Measurements from ENCODE around the gene LRRC28.

Gene LRRC28

DNA sequence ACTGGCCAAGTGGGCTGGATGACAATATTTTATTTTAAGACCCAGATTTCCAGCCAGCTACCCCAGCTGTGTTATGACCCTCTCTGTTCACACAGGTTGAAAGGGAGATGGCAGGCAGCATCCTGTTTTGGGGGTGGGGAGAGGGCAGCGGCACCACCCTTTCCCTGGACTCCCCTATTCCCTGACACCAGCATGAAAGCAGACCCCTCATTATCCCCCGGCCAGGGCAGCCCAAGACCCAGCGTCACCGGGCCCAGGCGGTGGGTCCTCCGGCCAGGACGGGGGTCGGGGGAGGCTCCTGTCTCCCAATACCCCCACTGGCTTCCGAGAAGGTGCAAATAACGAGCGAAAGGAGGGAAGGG is 186.9 kb downstream of the LRRC28 start:
- peaks cover 14% of the 10 kb centered on the region; the same call in 1 of the 2 replicates for H3K4me1 ChIP-seq (ENCODE audit: insufficient read depth, low read length)
- no peak overlapping the region for H3K9ac ChIP-seq (ENCODE audit: low read depth, low read length)
- no peak overlapping the region for H3K27ac ChIP-seq (ENCODE audit: low read depth, low read length)
- H3K4me3 ChIP-seq (ENCODE audit: low read length) = no peak overlapping the region
- H3K36me3 ChIP-seq (ENCODE audit: insufficient read depth, low read length) = no peaks in the 10 kb centered on the region
- WGBS = 77% methylated on average over 10 of the region's 11 CpGs
- H3K9me3 ChIP-seq (ENCODE audit: insufficient read depth, low read depth, low read length) = no peaks in the 10 kb centered on the region
- H3K27me3 ChIP-seq (ENCODE audit: insufficient read depth, low read length) = no peaks in the 10 kb centered on the region

DNA sequence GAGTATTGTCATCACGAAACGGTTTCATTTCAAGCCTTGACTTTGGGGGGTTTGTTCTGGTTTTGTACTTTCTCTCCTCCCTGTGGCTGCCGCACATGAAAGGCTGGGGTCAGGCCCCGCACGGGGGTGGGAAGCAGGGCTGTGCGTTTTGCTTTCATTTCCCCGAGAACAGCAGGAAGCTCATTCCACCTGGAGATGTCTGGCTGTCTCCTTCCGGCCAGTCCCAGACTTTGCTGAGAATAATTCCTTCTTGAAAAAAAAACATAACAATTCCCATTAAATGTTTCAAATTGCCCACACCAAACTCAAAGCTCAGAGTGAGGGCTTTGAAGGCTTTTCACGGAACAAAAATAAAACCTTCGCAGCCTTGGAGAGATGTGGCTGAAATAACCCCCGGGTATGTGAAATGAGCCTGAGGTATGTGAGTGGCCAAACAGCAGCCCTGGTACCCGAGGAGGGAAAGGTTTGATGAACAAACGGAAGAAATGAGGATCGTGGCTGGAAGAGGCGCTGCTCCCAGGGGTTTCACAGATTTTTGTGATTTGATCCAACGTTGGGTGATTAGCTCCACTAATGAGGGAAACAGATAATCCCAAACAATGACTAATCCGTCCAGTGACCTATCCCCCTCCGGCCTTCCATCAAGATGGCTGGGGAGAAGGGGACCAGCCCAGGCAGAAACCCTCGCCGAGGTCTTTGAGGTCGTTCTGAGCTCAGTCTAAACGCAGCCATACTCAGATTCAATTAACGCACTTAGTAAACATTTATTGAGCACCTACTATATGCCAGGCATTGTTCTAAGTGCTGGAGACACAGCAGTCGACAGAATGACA is 187.6 kb downstream of the LRRC28 start:
- H3K4me3 ChIP-seq (ENCODE audit: low read length) = no peak overlapping the region
- no peaks in the 10 kb centered on the region for H3K27me3 ChIP-seq (ENCODE audit: insufficient read depth, low read length)
- 69% methylated on average over 24 of the region's 24 CpGs for WGBS
- no peak overlapping the region for H3K9ac ChIP-seq (ENCODE audit: low read depth, low read length)
- H3K27ac ChIP-seq (ENCODE audit: low read depth, low read length) = no peak overlapping the region
- no peaks in the 10 kb centered on the region for H3K36me3 ChIP-seq (ENCODE audit: insufficient read depth, low read length)
- H3K9me3 ChIP-seq (ENCODE audit: insufficient read depth, low read depth, low read length) = no peaks in the 10 kb centered on the region
- peaks cover 14% of the 10 kb centered on the region; the same call in 1 of the 2 replicates for H3K4me1 ChIP-seq (ENCODE audit: insufficient read depth, low read length)

DNA sequence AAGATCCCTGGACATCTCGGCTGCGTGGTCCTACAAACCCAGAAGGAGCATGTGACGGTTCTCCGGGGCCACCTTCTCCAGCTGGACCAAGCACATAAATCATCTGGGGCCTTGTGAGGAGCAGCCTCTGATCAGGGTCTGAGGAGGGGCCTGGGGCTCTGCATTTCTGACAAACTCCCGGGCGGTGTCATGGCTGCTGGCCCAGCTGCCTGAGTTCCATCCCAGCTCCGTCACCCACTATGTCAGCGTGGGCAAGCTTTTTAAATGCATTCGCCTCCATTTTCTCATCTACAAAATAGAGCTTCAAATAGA is 188.2 kb downstream of the LRRC28 start:
- Histone ChIP-seq H3K9ac (ENCODE audit: low read depth, low read length) (no peak overlapping the region), H3K4me1 (ENCODE audit: insufficient read depth, low read length) (peaks cover 14% of the 10 kb centered on the region; the same call in 1 of the 2 replicates), H3K36me3 (ENCODE audit: insufficient read depth, low read length) (no peaks in the 10 kb centered on the region), H3K27ac (ENCODE audit: low read depth, low read length) (no peak overlapping the region), H3K9me3 (ENCODE audit: insufficient read depth, low read depth, low read length) (no peaks in the 10 kb centered on the region), H3K27me3 (ENCODE audit: insufficient read depth, low read length) (no peaks in the 10 kb centered on the region), H3K4me3 (ENCODE audit: low read length) (no peak overlapping the region)
- 96% methylated on average over 9 of the region's 9 CpGs for WGBS

DNA sequence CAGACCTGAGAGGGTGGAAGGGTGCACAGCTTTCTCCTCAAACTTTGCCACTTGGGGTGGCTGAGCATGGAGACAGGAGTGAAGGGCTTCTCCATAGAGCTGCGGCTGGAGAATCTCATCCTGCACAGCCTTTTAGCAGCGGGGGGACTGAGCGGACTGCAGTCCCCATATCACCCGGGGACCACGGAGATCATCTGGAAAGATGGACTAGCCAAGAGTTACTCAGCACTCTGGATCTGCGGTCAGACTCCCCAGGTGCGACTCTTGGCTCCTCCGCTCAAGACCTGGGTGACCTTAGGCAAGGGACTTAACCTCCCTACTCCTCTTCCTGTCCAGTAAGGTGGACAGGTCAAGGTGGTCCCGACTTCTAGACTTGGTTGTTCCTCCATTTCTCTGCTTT is 188.7 kb downstream of the LRRC28 start:
- Histone ChIP-seq H3K9ac (ENCODE audit: low read depth, low read length) (no peak overlapping the region), H3K9me3 (ENCODE audit: insufficient read depth, low read depth, low read length) (no peaks in the 10 kb centered on the region), H3K27ac (ENCODE audit: low read depth, low read length) (no peak overlapping the region), H3K4me3 (ENCODE audit: low read length) (no peak overlapping the region), H3K27me3 (ENCODE audit: insufficient read depth, low read length) (no peaks in the 10 kb centered on the region), H3K4me1 (ENCODE audit: insufficient read depth, low read length) (peaks cover 14% of the 10 kb centered on the region; the same call in 1 of the 2 replicates), H3K36me3 (ENCODE audit: insufficient read depth, low read length) (no peaks in the 10 kb centered on the region)
- WGBS = 92% methylated on average over 9 of the region's 9 CpGs
